ENCODE results near the gene ADGRV1. TPM values are rescaled to one million over a fixed set of nuclear protein-coding genes. Genes with fewer than 3 reads are reported as not detected.
A peak's percentile ranks its signal among the peaks of the same experiment; 100 is the strongest.
"Not testable (repeated sequence)": the region's sequence is repeated elsewhere in the genome, so short reads cannot be mapped to it uniquely, and the experiment has no call there.

ADGRV1 gene
- polyA plus RNA-seq, 1 donor from 2014 or later = not detected

DNA sequence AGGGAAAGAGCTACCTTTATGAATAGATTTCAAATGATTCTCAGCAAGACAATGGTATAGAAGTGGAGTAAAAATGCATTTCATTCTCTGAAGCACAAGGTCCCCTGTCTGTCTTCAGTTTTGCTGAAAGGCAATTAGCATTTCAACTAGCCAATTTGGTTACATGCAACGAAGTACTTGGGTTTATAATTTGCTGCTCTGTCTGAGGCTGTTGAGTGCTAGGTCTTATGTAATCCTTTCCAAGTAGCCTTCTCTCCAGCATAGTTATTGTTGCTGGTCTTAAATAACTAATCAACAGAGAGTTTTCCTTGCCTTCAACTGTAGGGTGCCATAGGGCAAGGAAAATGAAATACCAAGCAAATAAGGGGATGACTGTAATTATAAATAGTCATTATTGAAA, 4.5 kb downstream of the ADGRV1 start:
- Mint-ChIP-seq H3K27me3 (peaks cover 24% of the 10 kb centered on the region), H3K27ac (no peak overlapping the region), H3K4me1 (peaks cover 3 to 6% (median 3%) of the 10 kb centered on the region in 3 donors), H3K9me3 (no peaks in the 10 kb centered on the region), H3K4me3 (no peak overlapping the region), H3K36me3 (peaks cover 2% of the 10 kb centered on the region)

DNA sequence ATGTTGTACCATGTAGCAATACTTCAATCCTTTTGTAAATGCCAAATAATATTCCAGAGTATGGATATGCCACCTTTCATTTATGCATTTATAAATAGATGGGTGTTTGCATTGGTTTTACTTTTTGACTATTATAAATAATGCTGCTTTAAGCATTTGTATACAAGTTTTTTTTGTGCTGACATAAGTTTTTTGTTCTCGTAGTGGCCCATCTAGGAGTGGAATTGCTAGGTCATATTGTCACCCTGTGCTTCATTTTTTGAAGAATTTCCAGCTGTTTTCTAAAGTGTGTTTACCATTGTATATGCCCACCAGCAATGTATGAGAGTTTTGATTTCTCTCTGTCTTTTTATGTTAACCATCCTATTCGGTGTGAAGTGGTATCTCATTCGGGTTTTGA, 6.9 kb downstream of the ADGRV1 start:
- Mint-ChIP-seq H3K9me3 (peaks cover 0 to 7% (median 0%) of the 10 kb centered on the region in 3 donors), H3K4me3 (no peak overlapping the region), H3K36me3 (peaks cover 2% of the 10 kb centered on the region), H3K4me1 (no peaks in the 10 kb centered on the region), H3K27ac (no peak overlapping the region), H3K27me3 (peaks cover 17% of the 10 kb centered on the region)

DNA sequence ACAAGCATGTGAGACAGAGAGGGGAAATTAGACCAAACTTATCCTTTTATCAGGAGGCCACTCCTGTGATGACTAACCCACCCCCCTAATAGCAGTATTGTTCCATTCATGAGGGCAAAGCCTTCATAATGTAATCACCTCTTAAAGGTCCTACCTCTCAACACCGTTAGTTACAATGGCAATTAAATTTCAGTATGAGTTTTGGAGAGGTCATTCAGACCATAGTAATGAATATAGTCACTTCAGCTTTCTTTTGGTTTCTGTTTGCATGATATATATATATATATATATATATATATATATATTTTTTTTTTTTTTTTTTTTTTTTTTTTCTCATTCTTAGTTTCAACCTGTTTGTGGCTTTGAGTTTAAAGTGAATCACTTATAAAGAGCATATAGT, 10.5 kb downstream of the ADGRV1 start:
- Mint-ChIP-seq H3K4me1 (no peaks in the 10 kb centered on the region), H3K4me3 (no peak overlapping the region), H3K27ac (no peak overlapping the region), H3K36me3 (peaks cover 2% of the 10 kb centered on the region), H3K9me3 (peaks cover 0 to 12% (median 0%) of the 10 kb centered on the region in 3 donors), H3K27me3 (peaks cover 12% of the 10 kb centered on the region)

DNA sequence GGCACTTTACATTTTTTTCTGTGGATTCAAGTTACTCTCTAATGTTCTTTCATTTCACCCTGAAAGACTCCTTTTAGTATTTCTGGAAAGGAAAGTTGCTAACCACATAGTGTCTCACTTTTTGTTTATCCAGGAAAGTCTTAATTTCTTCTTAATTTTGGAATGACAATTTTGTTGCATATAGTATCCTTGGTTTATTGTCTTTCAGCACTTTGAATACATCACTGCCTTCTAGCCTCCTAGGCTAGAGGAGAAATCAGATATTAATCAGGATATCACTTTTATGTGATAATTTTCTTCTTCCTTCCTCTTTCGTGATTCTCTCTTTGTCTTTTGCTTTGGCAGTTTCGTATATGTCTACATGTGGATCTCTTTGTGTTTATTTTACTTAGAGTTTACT, 11.4 kb downstream of the ADGRV1 start:
- Mint-ChIP-seq H3K36me3 (peaks cover 2% of the 10 kb centered on the region), H3K4me3 (no peak overlapping the region), H3K27me3 (peaks cover 13% of the 10 kb centered on the region)

DNA sequence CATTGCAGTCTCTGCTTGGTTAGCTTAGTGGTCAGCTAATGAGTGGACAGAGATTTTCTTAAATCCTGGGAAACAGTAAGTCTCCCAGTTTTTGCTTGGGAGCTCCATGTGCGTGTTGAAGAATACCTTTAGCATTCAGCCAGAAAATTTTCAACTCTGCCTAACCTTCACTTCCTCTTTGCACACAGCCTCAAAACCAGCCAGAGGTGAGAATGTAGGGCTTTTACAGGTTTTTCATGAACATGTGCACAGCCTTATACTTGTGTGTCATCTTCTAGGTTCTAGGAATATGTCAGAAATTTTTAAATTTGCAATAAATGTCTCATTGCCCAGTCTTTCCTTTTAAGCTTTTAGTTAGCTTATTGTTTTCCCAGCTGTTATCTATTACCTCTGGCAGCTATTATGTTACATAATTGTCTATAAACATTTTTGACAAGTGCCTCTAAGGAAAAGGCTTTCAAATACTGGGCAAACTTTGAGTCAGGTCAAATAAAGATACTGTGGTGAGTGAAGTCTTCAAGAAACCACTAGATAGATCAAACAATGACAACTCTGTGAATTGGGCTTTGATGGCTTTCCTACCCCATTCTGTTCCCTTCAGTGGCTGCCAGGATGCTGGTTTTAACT, 12.7 kb downstream of the ADGRV1 start:
- Mint-ChIP-seq H3K27ac (no peak overlapping the region), H3K4me3 (no peak overlapping the region), H3K36me3 (no peaks in the 10 kb centered on the region), H3K9me3 (peaks cover 0 to 12% (median 1%) of the 10 kb centered on the region in 3 donors), H3K27me3 (peaks cover 10% of the 10 kb centered on the region), H3K4me1 (no peaks in the 10 kb centered on the region)

More for the DNA sequence above, 11.4 kb downstream of the ADGRV1 start:
- no peak overlapping the region for H3K27ac Mint-ChIP-seq
- peaks cover 0 to 12% (median 1%) of the 10 kb centered on the region in 3 donors for H3K9me3 Mint-ChIP-seq
- no peaks in the 10 kb centered on the region for H3K4me1 Mint-ChIP-seq

DNA sequence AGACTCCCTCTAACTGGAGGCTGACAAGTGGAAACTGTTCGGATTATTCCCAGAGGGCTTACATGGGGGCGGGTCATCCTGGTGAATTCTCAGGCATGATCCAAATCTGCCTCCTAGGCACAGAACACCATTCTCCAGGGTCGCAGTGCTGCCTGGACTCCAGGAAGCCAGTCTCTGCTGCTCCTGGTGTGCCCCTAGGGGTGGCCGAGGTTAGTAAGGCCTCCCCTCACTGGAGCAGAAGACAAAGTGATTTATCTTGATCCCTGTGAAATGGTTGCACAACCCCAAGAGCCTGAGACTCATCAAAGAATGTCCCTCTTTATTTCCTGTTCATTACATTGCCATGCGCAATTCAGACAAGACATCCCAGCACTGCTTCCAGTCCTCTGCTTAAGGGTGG, 17.1 kb downstream of the ADGRV1 start:
- Mint-ChIP-seq H3K27me3 (peaks cover 7% of the 10 kb centered on the region), H3K4me3 (no peak overlapping the region), H3K36me3 (no peaks in the 10 kb centered on the region), H3K27ac (no peak overlapping the region), H3K4me1 (no peaks in the 10 kb centered on the region), H3K9me3 (peaks cover 4 to 13% (median 12%) of the 10 kb centered on the region in 3 donors)

DNA sequence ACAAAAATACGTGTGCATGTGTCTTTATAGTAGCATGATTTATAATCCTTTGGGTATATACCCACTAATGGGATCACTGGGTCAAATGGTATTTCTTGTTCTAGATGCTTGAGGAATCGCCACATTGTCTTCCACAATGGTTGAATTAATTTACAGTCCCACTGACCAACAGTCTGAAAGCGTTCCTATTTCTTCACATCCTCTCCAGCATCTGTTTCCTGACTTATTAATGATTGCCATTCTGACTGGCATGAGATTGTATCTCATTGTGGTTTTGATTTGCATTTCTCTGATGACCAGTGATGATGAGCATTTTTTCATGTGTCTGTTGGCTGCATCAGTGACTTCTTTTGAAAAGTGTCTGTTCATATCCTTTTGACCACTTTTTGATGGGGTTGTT, 18.0 kb downstream of the ADGRV1 start:
- H3K36me3 Mint-ChIP-seq, H3K4me3 Mint-ChIP-seq, H3K27me3 Mint-ChIP-seq, H3K4me1 Mint-ChIP-seq: not testable (repeated sequence)
- Mint-ChIP-seq H3K27ac (peak overlapping the region in 1 of 3 donors; percentile 18), H3K9me3 (peaks cover 4 to 15% (median 11%) of the 10 kb centered on the region in 3 donors)

DNA sequence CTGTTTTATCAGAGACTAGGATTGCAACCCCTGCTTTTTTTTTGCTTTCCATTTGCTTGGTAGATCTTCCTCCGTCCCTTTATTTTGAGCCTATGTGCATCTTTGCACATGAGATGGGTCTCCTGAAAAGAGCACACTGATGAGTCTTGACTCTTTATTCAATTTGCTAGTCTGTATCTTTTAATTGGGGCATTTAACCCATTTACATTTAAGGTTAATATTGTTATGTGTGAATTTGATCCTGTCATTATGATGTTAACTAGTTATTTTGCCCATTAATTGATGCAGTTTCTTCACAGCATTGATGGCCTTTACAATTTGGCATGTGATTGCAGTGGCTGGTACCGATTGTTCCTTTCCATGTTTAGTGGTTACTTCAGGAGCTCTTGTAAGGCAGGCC, 21.3 kb downstream of the ADGRV1 start:
- not testable (repeated sequence) for H3K27me3 Mint-ChIP-seq, H3K27ac Mint-ChIP-seq, H3K4me1 Mint-ChIP-seq, H3K4me3 Mint-ChIP-seq, H3K36me3 Mint-ChIP-seq
- H3K9me3 Mint-ChIP-seq = peaks cover 4 to 13% (median 11%) of the 10 kb centered on the region in 3 donors

DNA sequence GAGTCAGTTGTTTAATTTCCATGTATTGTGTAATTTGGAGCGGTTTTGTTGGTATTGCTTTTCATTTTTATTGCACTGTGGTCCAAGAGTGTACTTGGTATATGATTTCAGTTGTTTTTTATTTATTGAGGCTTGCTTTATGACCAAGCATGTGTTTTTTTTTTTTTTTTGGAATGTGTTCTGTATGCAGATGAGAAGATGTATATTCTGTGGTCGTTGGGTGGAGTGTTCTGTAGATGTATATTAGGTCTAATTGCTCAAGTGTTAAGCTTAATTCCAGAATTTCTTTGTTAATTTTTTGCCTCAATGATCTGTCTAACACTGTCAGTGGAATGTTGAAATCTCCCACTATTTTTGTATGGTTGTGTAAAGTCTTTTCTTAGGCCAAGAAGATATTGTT, 23.4 kb downstream of the ADGRV1 start:
- H3K36me3 Mint-ChIP-seq = no peaks in the 10 kb centered on the region
- H3K27me3 Mint-ChIP-seq = peaks cover 11% of the 10 kb centered on the region
- peaks cover 4 to 13% (median 11%) of the 10 kb centered on the region in 3 donors for H3K9me3 Mint-ChIP-seq

DNA sequence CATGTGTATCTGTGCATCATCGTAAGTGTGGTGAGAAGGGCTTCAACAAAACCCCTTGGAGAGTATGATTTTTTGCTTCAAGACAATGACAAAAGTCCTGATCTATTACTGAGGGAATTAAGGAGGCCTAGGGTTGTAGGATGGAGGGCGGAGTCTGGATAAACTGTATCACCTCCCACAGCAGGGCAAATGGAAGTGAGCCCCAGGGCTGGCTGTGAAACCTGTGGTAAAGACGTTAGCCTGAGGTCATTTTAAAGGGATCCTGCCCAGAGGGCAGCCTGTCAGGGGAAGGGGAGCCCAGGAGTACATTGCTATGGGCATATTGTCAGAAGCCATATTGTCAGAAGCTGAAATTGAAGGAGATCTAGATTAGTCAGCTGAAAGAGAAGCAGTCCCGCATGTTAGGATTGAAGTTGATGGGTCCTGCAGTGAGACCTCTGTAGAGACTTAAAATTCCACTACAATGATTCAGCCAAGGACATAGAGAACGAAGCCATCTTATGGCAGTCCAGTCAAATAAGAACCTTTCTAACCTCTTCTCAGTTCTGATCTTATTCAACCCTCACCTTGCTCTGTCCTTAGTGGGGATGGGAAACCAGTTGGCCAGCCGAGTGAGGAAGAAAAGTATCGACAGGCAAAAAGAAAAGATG, 26.9 kb downstream of the ADGRV1 start:
- no peak overlapping the region for H3K27ac Mint-ChIP-seq
- H3K9me3 Mint-ChIP-seq = peaks cover 0 to 6% (median 4%) of the 10 kb centered on the region in 3 donors
- H3K4me1 Mint-ChIP-seq = no peaks in the 10 kb centered on the region
- H3K4me3 Mint-ChIP-seq = no peak overlapping the region
- peaks cover 15% of the 10 kb centered on the region for H3K27me3 Mint-ChIP-seq
- peaks cover 1% of the 10 kb centered on the region for H3K36me3 Mint-ChIP-seq

More for the DNA sequence above, 23.4 kb downstream of the ADGRV1 start:
- Mint-ChIP-seq H3K4me3 (no peak overlapping the region), H3K4me1 (no peaks in the 10 kb centered on the region), H3K27ac (no peak overlapping the region)

DNA sequence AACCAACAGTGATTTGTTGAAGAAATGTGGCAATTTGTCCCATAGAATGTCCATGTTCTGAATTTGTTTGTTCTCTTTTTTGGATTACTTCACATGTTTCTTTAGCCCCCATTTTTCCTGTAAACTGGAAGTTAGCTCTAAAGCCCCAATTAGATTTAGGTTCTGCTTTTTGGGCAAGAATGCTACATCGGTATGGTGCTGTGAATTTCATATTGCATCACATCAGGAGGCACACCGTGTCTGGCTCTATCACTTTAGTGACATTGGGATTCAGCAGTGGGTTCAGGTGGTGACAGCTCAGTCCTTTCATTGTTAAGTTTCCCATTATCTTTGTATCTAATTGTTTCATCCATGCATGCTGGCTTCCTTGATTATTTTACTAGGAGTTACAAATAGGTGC, 27.9 kb downstream of the ADGRV1 start:
- H3K27me3 Mint-ChIP-seq = peaks cover 13% of the 10 kb centered on the region
- H3K36me3 Mint-ChIP-seq = peaks cover 1% of the 10 kb centered on the region
- H3K9me3 Mint-ChIP-seq = no peaks in the 10 kb centered on the region
- no peak overlapping the region for H3K27ac Mint-ChIP-seq
- no peaks in the 10 kb centered on the region for H3K4me1 Mint-ChIP-seq
- no peak overlapping the region for H3K4me3 Mint-ChIP-seq

DNA sequence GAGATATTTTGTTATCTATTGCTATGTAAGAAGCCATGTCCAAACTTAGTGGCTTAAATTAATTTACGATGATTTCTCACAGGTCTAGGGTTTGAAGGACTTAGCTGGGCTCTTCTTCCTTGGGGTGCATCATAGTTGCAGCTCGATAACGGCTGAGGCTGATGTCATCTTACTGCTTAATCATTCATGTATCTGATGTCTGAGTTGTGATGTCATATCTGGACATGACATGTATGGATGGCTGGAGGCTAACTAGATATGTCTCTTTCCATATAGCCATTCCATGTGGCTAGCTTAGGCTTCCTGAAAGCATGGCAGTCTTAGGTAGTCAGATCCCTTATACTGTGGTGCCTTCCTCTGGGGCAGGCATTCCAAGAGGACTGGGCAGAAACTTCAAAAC, 31.6 kb downstream of the ADGRV1 start:
- Mint-ChIP-seq H3K27ac (no peak overlapping the region), H3K9me3 (peaks cover 0 to 3% (median 2%) of the 10 kb centered on the region in 3 donors), H3K36me3 (peaks cover 1% of the 10 kb centered on the region), H3K4me3 (no peak overlapping the region), H3K4me1 (no peaks in the 10 kb centered on the region), H3K27me3 (peaks cover 11% of the 10 kb centered on the region)

DNA sequence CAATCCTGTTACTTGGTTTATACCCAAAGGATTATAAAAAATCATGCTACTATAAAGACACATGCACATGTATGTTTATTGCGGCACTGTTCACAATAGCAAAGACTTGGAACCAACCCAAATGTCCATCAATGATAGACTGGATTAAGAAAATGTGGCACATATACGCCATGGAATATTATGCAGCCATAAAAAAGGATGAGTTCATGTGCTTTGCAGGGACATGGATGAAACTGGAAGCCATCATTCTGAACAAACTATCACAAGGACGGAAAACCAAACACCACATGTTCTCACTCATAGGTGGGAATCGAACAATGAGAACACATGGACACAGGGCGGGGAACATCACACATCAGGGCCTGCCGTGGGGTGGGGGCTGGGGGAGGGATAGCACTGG, 34.5 kb downstream of the ADGRV1 start:
- H3K36me3 Mint-ChIP-seq, H3K4me1 Mint-ChIP-seq, H3K27me3 Mint-ChIP-seq, H3K9me3 Mint-ChIP-seq, H3K4me3 Mint-ChIP-seq, H3K27ac Mint-ChIP-seq: not testable (repeated sequence)

DNA sequence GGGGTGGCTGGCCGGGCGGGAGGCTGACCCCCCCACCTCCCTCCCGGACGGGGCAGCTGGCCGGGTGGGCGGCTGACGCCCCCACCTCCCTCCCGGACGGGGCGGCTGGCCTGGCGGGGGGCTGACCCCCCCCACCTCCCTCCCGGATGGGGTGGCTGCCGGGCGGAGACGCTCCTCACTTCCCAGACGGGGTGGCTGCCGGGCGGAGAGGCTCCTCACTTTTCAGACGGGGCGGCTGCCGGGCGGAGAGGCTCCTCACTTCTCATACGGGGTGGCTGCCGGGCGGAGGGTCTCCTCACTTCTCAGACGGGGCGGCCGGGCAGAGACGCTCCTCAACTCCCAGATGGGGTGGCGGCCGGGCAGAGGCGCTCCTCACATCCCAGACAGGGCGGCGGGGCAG, 37.2 kb downstream of the ADGRV1 start:
- not testable (repeated sequence) for H3K4me3 Mint-ChIP-seq, H3K27me3 Mint-ChIP-seq, H3K9me3 Mint-ChIP-seq, H3K4me1 Mint-ChIP-seq, H3K27ac Mint-ChIP-seq, H3K36me3 Mint-ChIP-seq

DNA sequence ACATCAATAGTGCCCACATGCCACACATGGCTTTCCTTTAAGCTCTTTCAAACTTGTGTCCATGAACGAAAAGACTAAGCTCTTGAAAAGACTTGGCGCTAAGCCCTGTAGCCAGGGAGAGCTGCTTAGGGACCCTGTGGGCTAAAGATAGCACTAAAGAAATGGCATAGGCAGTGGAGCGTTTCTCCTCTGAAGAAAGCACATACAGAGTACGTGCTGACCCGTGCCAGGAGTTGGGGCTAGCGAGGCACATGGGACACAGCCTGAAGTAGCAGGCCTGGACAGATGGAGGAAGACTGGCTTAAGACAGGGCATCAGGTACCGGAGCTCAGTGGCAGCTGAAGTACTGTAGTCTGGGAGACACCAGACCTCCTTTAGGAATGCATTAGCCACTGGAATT, 39.7 kb downstream of the ADGRV1 start:
- no peak overlapping the region for H3K4me3 Mint-ChIP-seq
- no peaks in the 10 kb centered on the region for H3K36me3 Mint-ChIP-seq
- no peaks in the 10 kb centered on the region for H3K4me1 Mint-ChIP-seq
- no peak overlapping the region for H3K27ac Mint-ChIP-seq
- H3K9me3 Mint-ChIP-seq = peaks cover 0 to 7% (median 0%) of the 10 kb centered on the region in 3 donors
- no peaks in the 10 kb centered on the region for H3K27me3 Mint-ChIP-seq

DNA sequence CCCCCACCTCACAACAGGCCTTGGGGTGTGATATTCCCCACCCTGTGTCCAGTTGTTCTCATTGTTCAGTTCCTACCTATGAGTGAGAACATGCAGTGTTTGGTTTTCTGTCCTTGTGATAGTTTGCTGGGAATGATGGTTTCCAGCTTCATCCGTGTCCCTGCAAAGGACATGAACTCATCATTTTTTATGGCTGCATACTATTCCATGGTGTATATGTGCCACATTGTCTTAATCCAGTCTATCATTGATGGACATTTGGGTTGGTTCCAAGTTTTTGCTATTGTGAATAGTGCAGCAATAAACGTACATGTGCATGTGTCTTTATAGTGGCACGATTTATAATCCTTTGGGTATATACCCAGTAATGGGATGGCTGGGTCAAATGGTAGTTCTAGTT, 41.7 kb downstream of the ADGRV1 start:
- not testable (repeated sequence) for H3K36me3 Mint-ChIP-seq, H3K27me3 Mint-ChIP-seq, H3K27ac Mint-ChIP-seq, H3K9me3 Mint-ChIP-seq, H3K4me3 Mint-ChIP-seq, H3K4me1 Mint-ChIP-seq

Measured in IgD-negative memory B cell (primary cell).